GM12878 (cell line): ENCODE results near the gene TPST1. TPM values are rescaled to one million over a fixed set of nuclear protein-coding genes. Genes with fewer than 3 reads are reported as not detected.

ENCODE experiments used
- ATAC-seq: fragments of 200-7000 bp; cut with Tn5 transposase; 3 replicates; pipeline ENCODE4 v1.9.1; 2020; ENCODE audit warnings: mild to moderate bottlenecking, moderate library complexity
- BruUV-seq: library from RNA; stranded (reverse); fragments of 400-500 nt; replicated peaks from 2 replicates; lab custom pipeline; 2021; lab: Mats Ljungman, UMichigan
- CTCF ChIA-PET: fragments of 300-600 bp; sonication (Branson Sonifier 250); formaldehyde crosslinking; extraction: SDS; loops from one replicate; lab custom pipeline; 2021; ENCODE audit warnings: inconsistent platforms; lab: Yijun Ruan, JAX
- POLR2A ChIA-PET: fragments of 350-600 bp; formaldehyde crosslinking; extraction: SDS; loops from one replicate; lab custom pipeline; 2021; ENCODE audit warnings: inconsistent platforms; lab: Charles Lee
- RAD21 ChIA-PET: fragments of 300-600 bp; sonication (Branson Sonifier 250); formaldehyde crosslinking; loops from one replicate; lab custom pipeline; 2023; ENCODE audit warnings: antibody characterized with exemption; ENCODE audit not compliant: unreplicated experiment; lab: Charles Lee
- SMC1A ChIA-PET: fragments of 300-600 bp; sonication (Branson Sonifier 250); formaldehyde crosslinking; loops from one replicate; lab custom pipeline; 2023; ENCODE audit not compliant: unreplicated experiment, uncharacterized antibody; lab: Charles Lee
- DNase-seq: peaks from one replicate; pipeline ENCODE4 v3.0.0-alpha.2; 2011; ENCODE audit warnings: low read depth, low spot score
- FAIRE-seq: peaks from 3 replicates; lab custom pipeline; 2011; peaks lifted over from hg19 to GRCh38; lab: Jason Lieb, UNC
- H2AFZ ChIP-seq: 2 replicates; pipeline ENCODE4 v1.6.0; 2011; ENCODE audit warnings: low read depth, low read length, control low read depth; ENCODE audit not compliant: control insufficient read depth
- H3K27ac ChIP-seq: 2 replicates; pipeline ENCODE4 v1.5.1; 2011; ENCODE audit warnings: control low read depth; ENCODE audit not compliant: control insufficient read depth, insufficient read depth
- H3K27me3 ChIP-seq, 2 experiments: replicated peaks in 1 of 2; 2 replicates each; pipeline versions ENCODE4 v1.6.0 to v1.6.1; 2011; ENCODE audit warnings: low read length in 1 of 2; ENCODE audit not compliant: control insufficient read depth in 2 of 2, insufficient read depth in 2 of 2
- H3K36me3 ChIP-seq, 2 experiments: 2 replicates each; pipeline ENCODE4 v1.5.1; 2011; ENCODE audit warnings: low read length in 1 of 2; ENCODE audit not compliant: control insufficient read depth in 2 of 2, insufficient read depth in 2 of 2
- H3K4me1 ChIP-seq: 2 replicates; pipeline ENCODE4 v1.6.1; 2011; ENCODE audit warnings: mild to moderate bottlenecking, low read length, moderate library complexity, mixed read lengths; ENCODE audit not compliant: control insufficient read depth, insufficient read depth
- H3K4me2 ChIP-seq: 2 replicates; pipeline ENCODE4 v1.6.0; 2011; ENCODE audit warnings: control low read depth; ENCODE audit not compliant: control insufficient read depth, insufficient read depth
- H3K4me3 ChIP-seq: fragments of 200-600 bp; sonication (generic); 2 replicates; pipeline ENCODE4 v1.5.1; 2016
- H3K79me2 ChIP-seq: 2 replicates; pipeline ENCODE4 v1.6.0; 2011; ENCODE audit warnings: low read length; ENCODE audit not compliant: control insufficient read depth, insufficient read depth
- H3K9ac ChIP-seq: 2 replicates; pipeline ENCODE4 v1.8.0; 2011; ENCODE audit warnings: low read length, control low read depth, mixed read lengths; ENCODE audit not compliant: control insufficient read depth, insufficient read depth
- H3K9me3 ChIP-seq: replicated peaks from 3 replicates; pipeline ENCODE4 v1.5.1; 2011; ENCODE audit warnings: mild to moderate bottlenecking, low read length; ENCODE audit not compliant: control insufficient read depth, insufficient read depth
- H4K20me1 ChIP-seq: 2 replicates; pipeline ENCODE4 v1.6.0; 2011; ENCODE audit not compliant: control insufficient read depth, insufficient read depth
- JUNB ChIP-seq: IDR thresholded peaks from 2 replicates; pipeline ENCODE4 v1.6.1; 2016; ENCODE audit warnings: antibody characterized with exemption, mild to moderate bottlenecking
- PAX5 ChIP-seq: IDR thresholded peaks from 2 replicates; pipeline ENCODE4 v1.6.1; 2011; ENCODE audit warnings: low read depth, low read length, borderline replicate concordance
- RUNX3 ChIP-seq: IDR thresholded peaks from 2 replicates; pipeline ENCODE4 v1.6.1; 2012; ENCODE audit warnings: low read length, inconsistent platforms
- SUZ12 ChIP-seq: fragments of 200-600 bp; sonication (generic); IDR thresholded peaks from one replicate; pipeline ENCODE4 v1.6.1; 2018; ENCODE audit warnings: antibody characterized with exemption, mild to moderate bottlenecking; ENCODE audit not compliant: unreplicated experiment
- TCF12 ChIP-seq: IDR thresholded peaks from 2 replicates; pipeline ENCODE4 v1.6.1; 2011; ENCODE audit warnings: low read depth, mild to moderate bottlenecking, low read length
- WGBS: methylation state at CpG from one replicate; pipeline ENCODE4 v1.1.6; 2016; ENCODE audit warnings: low lambda C conversion rate; ENCODE audit not compliant: insufficient replicate concordance, insufficient coverage; ENCODE audit errors: missing lambda C conversion rate; 5-methylcytosine and 5-hydroxymethylcytosine counted together
- in situ Hi-C: fragments of 300-500 bp; cut with MboI; formaldehyde crosslinking; loops from 9 replicates; pipeline ENCODE4 v1.14.3; 2018; ENCODE audit warnings: mixed read lengths
- intact Hi-C: fragments of 100-400 bp; cut with micrococcal nuclease; formaldehyde crosslinking; loops from one replicate; pipeline ENCODE4 v1.14.2; 2022; ENCODE audit not compliant: unreplicated experiment
- polyA plus RNA-seq, 11 experiments: library from polyadenylated mRNA; depleted of rRNA in 4 of 11; unstranded in 6 of 11; stranded (reverse) in 5 of 11; fragments of >200 nt; fragmentation: Nextera tagmentation in 4 of 11; fragmentation: Illumina TruSeq in 1 of 11; extraction: Ambion mirVana in 4 of 11; extraction: Trizol in 1 of 11; gene quantifications; 1 replicate in 1 of 11; 2 replicates in 10 of 11; pipeline versions ENCODE4 v1.2.1 to v1.2.3, GENCODE V29; 2011 to 2016; ENCODE audit warnings: inconsistent platforms in 2 of 11, missing spikeins in 2 of 11, low read depth in 1 of 11
- total RNA-seq, 4 experiments: library from RNA; depleted of rRNA in 3 of 4; stranded (reverse); fragments of >200 nt in 3 of 4; fragmentation: Illumina TruSeq in 1 of 4; extraction: Trizol in 1 of 4; gene quantifications; 2 replicates each; pipeline versions ENCODE4 v1.2.1 to v1.2.3, GENCODE V29; 2013 to 2021
- TF ChIP-seq, protein P1 (sequence below): fragments of 450-650 bp; IDR thresholded peaks from 2 replicates; pipeline ENCODE4 v1.6.1; 2016; ENCODE audit warnings: mild to moderate bottlenecking

The TPST1 gene
- total and polyA plus RNA-seq, 10 of the 15 experiments (the other 5 are each of a cell fraction or from before 2014, with no cell fraction given) = 1.1 to 10.6 (median 7.5) TPM

DNA sequence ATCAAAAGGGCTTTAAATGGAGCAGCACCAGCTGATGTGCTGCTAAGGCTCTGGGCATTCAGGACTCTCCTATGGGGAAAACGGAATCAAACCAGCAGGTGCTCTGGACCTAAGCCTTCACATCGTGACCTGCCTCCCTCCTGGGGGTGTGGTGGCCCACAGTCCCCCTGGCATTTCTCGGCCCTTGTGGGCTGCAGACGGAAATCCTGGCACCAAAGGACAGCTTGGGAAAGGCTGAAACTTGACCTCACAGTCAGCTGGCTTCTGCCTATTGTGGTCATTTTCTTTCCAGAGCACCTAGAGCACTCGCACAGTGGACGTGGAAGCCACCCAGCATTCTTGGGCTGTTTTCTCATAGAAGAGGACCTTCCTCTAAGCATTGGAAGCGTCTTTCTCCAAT lies 74.8 kb downstream of the TPST1 start:
- no TSS peak for BruUV-seq
- TF ChIP-seq JUNB (no peak), PAX5 (no peak), TCF12 (no peak), RUNX3 (no peak), SUZ12 (no peak)
- TF ChIP-seq, protein P1, sequence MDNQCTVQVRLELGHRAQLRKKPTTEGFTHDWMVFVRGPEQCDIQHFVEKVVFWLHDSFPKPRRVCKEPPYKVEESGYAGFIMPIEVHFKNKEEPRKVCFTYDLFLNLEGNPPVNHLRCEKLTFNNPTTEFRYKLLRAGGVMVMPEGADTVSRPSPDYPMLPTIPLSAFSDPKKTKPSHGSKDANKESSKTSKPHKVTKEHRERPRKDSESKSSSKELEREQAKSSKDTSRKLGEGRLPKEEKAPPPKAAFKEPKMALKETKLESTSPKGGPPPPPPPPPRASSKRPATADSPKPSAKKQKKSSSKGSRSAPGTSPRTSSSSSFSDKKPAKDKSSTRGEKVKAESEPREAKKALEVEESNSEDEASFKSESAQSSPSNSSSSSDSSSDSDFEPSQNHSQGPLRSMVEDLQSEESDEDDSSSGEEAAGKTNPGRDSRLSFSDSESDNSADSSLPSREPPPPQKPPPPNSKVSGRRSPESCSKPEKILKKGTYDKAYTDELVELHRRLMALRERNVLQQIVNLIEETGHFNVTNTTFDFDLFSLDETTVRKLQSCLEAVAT = no peak
- TF ChIP-seq, all 136 proteins: peak for 0
- Histone ChIP-seq H3K27me3 (no peaks in the 10 kb centered on the region), H4K20me1 (no peaks in the 10 kb centered on the region), H3K4me1 (no peaks in the 10 kb centered on the region), H3K4me3 (no peak overlapping the region), H3K9ac (no peak overlapping the region), H3K9me3 (no peaks in the 10 kb centered on the region), H2AFZ (no peak overlapping the region), H3K36me3 (no peaks in the 10 kb centered on the region), H3K4me2 (no peak overlapping the region), H3K79me2 (no peaks in the 10 kb centered on the region), H3K27ac (no peak overlapping the region)
- ATAC-seq (no peak), FAIRE-seq (no peak), DNase-seq (no peak)
- WGBS = 52% methylated on average over 7 of the region's 7 CpGs
- intact Hi-C loops (no loop called here), in situ Hi-C loops (no loop called here)
- RAD21 ChIA-PET = no interaction called here
- SMC1A ChIA-PET = interaction anchor here (1.5 kb wide), 1 partner anchor 35 kb away, joined by 3 read pairs; no protein-coding TSS in a partner anchor
- POLR2A ChIA-PET = no interaction called here
- CTCF ChIA-PET = no interaction called here
